Measurements from ENCODE around the gene DNM3. TPM values are rescaled to one million over a fixed set of nuclear protein-coding genes. Genes with fewer than 3 reads are reported as not detected.

The DNM3 gene
- total RNA-seq, 1 experiment from 2014 or later: 2.7 TPM

DNA sequence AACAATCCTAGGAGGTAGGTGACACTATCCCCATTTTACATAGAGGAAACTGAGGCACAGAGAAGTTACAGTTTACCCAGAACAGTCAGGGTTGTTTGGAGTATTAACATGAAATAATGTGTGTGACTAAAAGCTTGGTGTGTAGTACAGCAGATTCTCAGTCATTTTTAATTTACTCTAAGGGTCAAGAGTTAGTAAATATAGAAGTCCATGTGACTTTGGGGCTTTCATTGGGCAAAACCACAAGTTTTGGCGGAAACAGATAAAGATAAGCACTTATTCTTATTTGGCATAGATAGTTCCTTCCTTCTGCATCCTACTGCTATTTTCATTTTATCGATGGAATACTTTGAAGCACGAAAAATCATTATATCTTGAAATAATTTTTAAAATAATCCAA lies 128.5 kb downstream of the DNM3 start:
- H3K23me2 ChIP-seq (ENCODE audit: insufficient read length, low read depth, low read length, poor library complexity, severe bottlenecking): no peaks in the 10 kb centered on the region
- H2BK12ac ChIP-seq (ENCODE audit: insufficient read length, low read depth, low read length): no peak overlapping the region
- H3K14ac ChIP-seq (ENCODE audit: insufficient read depth, low read length): no peak overlapping the region
- H3K4me1 ChIP-seq (ENCODE audit: insufficient read depth, low read length): peaks cover 19% of the 10 kb centered on the region
- Mint-ChIP-seq H3K27ac (no peak overlapping the region), H3K4me3 (no peak overlapping the region), H3K36me3 (ENCODE audit: insufficient read depth in 1 of 3, low read depth in 3 of 3) (peaks cover 2 to 7% (median 4%) of the 10 kb centered on the region in 3 experiments; a peak in 4 of 7 replicates), H3K9me3 (no peaks in the 10 kb centered on the region; a peak in 2 of 5 replicates), H3K27me3 (ENCODE audit: low read depth) (no peaks in the 10 kb centered on the region), H3K4me1 (peaks cover 48 to 63% of the 10 kb centered on the region in 2 experiments)
- H2BK120ac ChIP-seq (ENCODE audit: low read depth, low read length, poor library complexity, severe bottlenecking): no peak overlapping the region
- no peak overlapping the region for H3K23ac ChIP-seq (ENCODE audit: insufficient read length, low read depth, low read length)
- H3K79me2 ChIP-seq (ENCODE audit: insufficient read depth, low read length): no peaks in the 10 kb centered on the region
- no peaks in the 10 kb centered on the region for H3K27me3 ChIP-seq (ENCODE audit: insufficient read depth, low read length)
- H4K20me1 ChIP-seq (ENCODE audit: control insufficient read depth, insufficient read depth, insufficient read length): no peaks in the 10 kb centered on the region
- TF ChIP-seq, protein P1, sequence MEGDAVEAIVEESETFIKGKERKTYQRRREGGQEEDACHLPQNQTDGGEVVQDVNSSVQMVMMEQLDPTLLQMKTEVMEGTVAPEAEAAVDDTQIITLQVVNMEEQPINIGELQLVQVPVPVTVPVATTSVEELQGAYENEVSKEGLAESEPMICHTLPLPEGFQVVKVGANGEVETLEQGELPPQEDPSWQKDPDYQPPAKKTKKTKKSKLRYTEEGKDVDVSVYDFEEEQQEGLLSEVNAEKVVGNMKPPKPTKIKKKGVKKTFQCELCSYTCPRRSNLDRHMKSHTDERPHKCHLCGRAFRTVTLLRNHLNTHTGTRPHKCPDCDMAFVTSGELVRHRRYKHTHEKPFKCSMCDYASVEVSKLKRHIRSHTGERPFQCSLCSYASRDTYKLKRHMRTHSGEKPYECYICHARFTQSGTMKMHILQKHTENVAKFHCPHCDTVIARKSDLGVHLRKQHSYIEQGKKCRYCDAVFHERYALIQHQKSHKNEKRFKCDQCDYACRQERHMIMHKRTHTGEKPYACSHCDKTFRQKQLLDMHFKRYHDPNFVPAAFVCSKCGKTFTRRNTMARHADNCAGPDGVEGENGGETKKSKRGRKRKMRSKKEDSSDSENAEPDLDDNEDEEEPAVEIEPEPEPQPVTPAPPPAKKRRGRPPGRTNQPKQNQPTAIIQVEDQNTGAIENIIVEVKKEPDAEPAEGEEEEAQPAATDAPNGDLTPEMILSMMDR (conservative IDR thresholded peaks at IDR 0.05): no peak
- H2AFZ ChIP-seq (ENCODE audit: low read length): no peak overlapping the region
- H2BK20ac ChIP-seq (ENCODE audit: low read depth, low read length, poor library complexity, severe bottlenecking): no peak overlapping the region
- no peak for DNase-seq
- H2AK5ac ChIP-seq (ENCODE audit: insufficient read length, low read length): no peak overlapping the region
- H2BK5ac ChIP-seq (ENCODE audit: insufficient read length, low read length): no peak overlapping the region
- no peak overlapping the region for H3K4ac ChIP-seq (ENCODE audit: low read depth, low read length)
- no CpG with 5 or more reads among the region's 3 CpGs for WGBS (ENCODE audit: extremely low coverage, insufficient read length, low lambda C conversion rate)
- no peak overlapping the region for H4K5ac ChIP-seq (ENCODE audit: insufficient read length, low read depth, low read length)
- no peak overlapping the region for H3K56ac ChIP-seq (ENCODE audit: insufficient read length, low read depth, low read length)
- no peak overlapping the region for H3K27ac ChIP-seq (ENCODE audit: insufficient read length, low read depth, low read length)
- no peaks in the 10 kb centered on the region for H3K9me3 ChIP-seq (ENCODE audit: control insufficient read depth, low read depth, low read length)
- H2BK15ac ChIP-seq (ENCODE audit: low read depth, low read length): no peak overlapping the region
- H4K91ac ChIP-seq (ENCODE audit: insufficient read length, low read depth, low read length): no peak overlapping the region
- H3K18ac ChIP-seq (ENCODE audit: insufficient read length, low read depth, low read length): no peak overlapping the region
- no peak overlapping the region for H4K8ac ChIP-seq (replicated peaks; ENCODE audit: insufficient read length, low read depth, low read length)
- no peak overlapping the region for H3K4me2 ChIP-seq (ENCODE audit: insufficient read depth, insufficient read length, low read length)
- no peak overlapping the region for H3T11ph ChIP-seq (ENCODE audit: low read length)
- H3K9ac ChIP-seq (ENCODE audit: extremely low read depth, insufficient read length, low read length): no peak overlapping the region
- H3K79me1 ChIP-seq (ENCODE audit: insufficient read depth, low read depth, low read length, poor library complexity, severe bottlenecking): no peaks in the 10 kb centered on the region
